Measurements from ENCODE around the gene WNT1.

DNA sequence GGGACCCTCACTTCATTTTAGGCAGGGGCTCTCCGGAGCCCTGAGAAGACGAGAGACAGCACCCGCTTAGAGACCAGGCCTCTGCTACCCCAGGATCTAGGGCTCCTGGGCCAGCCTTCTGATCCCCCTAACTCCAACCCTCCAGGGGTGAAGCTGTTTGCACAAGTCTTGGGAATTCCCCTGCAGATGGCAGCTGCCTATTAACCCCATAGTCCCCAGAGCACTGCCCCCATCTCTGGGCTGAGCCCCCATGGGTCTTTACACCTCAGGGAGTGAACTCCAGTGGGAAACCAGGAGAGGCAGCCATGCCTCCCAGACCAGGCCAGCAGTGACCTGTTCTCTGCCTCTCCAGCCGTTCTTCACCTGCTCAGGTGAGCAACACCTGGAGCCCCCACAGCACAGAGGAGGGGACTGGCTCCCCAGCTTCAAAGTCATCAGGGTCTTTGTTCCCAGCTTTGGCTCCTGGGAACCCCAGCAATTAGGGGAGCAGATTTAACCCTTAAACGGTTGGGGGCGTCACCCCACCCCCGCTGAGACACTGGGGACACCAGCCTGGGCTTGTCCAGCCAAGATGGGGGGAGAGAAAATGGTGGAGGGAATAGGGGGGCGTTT lies 8.9 kb upstream of the WNT1 start:
- TF ChIP-seq, protein P1, sequence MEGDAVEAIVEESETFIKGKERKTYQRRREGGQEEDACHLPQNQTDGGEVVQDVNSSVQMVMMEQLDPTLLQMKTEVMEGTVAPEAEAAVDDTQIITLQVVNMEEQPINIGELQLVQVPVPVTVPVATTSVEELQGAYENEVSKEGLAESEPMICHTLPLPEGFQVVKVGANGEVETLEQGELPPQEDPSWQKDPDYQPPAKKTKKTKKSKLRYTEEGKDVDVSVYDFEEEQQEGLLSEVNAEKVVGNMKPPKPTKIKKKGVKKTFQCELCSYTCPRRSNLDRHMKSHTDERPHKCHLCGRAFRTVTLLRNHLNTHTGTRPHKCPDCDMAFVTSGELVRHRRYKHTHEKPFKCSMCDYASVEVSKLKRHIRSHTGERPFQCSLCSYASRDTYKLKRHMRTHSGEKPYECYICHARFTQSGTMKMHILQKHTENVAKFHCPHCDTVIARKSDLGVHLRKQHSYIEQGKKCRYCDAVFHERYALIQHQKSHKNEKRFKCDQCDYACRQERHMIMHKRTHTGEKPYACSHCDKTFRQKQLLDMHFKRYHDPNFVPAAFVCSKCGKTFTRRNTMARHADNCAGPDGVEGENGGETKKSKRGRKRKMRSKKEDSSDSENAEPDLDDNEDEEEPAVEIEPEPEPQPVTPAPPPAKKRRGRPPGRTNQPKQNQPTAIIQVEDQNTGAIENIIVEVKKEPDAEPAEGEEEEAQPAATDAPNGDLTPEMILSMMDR (IDR thresholded peaks at IDR 0.05), result no peak
- no peak for TF ChIP-seq POLR2A (IDR thresholded peaks at IDR 0.05)
- TF ChIP-seq EP300 (IDR thresholded peaks at IDR 0.05; ENCODE audit: low read depth), result no peak
- no peak for TF ChIP-seq POLR2AphosphoS5 (IDR thresholded peaks at IDR 0.05)

All from transverse colon (tissue), 4 donors.